ENCODE results near the gene LOXHD1.

LOXHD1 gene

GRCh38 chr18:46563317-46563716, 93.7 kb downstream of the LOXHD1 start:
- TF ChIP-seq, protein P1, sequence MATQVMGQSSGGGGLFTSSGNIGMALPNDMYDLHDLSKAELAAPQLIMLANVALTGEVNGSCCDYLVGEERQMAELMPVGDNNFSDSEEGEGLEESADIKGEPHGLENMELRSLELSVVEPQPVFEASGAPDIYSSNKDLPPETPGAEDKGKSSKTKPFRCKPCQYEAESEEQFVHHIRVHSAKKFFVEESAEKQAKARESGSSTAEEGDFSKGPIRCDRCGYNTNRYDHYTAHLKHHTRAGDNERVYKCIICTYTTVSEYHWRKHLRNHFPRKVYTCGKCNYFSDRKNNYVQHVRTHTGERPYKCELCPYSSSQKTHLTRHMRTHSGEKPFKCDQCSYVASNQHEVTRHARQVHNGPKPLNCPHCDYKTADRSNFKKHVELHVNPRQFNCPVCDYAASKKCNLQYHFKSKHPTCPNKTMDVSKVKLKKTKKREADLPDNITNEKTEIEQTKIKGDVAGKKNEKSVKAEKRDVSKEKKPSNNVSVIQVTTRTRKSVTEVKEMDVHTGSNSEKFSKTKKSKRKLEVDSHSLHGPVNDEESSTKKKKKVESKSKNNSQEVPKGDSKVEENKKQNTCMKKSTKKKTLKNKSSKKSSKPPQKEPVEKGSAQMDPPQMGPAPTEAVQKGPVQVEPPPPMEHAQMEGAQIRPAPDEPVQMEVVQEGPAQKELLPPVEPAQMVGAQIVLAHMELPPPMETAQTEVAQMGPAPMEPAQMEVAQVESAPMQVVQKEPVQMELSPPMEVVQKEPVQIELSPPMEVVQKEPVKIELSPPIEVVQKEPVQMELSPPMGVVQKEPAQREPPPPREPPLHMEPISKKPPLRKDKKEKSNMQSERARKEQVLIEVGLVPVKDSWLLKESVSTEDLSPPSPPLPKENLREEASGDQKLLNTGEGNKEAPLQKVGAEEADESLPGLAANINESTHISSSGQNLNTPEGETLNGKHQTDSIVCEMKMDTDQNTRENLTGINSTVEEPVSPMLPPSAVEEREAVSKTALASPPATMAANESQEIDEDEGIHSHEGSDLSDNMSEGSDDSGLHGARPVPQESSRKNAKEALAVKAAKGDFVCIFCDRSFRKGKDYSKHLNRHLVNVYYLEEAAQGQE (tag by site-specific recombination; IDR thresholded peaks at IDR 0.05): no peak
- TF ChIP-seq, protein P2, sequence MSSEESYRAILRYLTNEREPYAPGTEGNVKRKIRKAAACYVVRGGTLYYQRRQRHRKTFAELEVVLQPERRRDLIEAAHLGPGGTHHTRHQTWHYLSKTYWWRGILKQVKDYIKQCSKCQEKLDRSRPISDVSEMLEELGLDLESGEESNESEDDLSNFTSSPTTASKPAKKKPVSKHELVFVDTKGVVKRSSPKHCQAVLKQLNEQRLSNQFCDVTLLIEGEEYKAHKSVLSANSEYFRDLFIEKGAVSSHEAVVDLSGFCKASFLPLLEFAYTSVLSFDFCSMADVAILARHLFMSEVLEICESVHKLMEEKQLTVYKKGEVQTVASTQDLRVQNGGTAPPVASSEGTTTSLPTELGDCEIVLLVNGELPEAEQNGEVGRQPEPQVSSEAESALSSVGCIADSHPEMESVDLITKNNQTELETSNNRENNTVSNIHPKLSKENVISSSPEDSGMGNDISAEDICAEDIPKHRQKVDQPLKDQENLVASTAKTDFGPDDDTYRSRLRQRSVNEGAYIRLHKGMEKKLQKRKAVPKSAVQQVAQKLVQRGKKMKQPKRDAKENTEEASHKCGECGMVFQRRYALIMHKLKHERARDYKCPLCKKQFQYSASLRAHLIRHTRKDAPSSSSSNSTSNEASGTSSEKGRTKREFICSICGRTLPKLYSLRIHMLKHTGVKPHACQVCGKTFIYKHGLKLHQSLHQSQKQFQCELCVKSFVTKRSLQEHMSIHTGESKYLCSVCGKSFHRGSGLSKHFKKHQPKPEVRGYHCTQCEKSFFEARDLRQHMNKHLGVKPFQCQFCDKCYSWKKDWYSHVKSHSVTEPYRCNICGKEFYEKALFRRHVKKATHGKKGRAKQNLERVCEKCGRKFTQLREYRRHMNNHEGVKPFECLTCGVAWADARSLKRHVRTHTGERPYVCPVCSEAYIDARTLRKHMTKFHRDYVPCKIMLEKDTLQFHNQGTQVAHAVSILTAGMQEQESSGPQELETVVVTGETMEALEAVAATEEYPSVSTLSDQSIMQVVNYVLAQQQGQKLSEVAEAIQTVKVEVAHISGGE (tag by site-specific recombination; conservative IDR thresholded peaks at IDR 0.05; ENCODE audit: low read depth): no peak
- TF ChIP-seq HOXA7 (CRISPR knock-in tag; IDR thresholded peaks at IDR 0.05; ENCODE audit: borderline replicate concordance): no peak
- ChIA-PET CTCF (no interaction called here), POLR2A (interaction anchor here (0.5 kb wide), 1 partner anchor 23 kb away, joined by 3 read pairs; no protein-coding TSS in a partner anchor)
- Histone ChIP-seq H3K9me3 (ENCODE audit: control insufficient read depth, insufficient read depth, low read depth, low read length) (no peaks in the 10 kb centered on the region), H3K36me3 (ENCODE audit: control insufficient read depth in 2 of 2, insufficient read depth in 1 of 2, low read length in 2 of 2) (no peaks in the 10 kb centered on the region), H3K4me3 (ENCODE audit: low read depth, low read length) (no peak overlapping the region), H3K27ac (ENCODE audit: extremely low read depth, low read depth, low read length) (no peak overlapping the region), H3K4me1 (ENCODE audit: control insufficient read depth, insufficient read depth, low read length) (no peaks in the 10 kb centered on the region; the same call in 1 of the 2 replicates)

GRCh38 chr18:46562674-46563192, 94.3 kb downstream of the LOXHD1 start:
- ChIA-PET CTCF (no interaction called here), POLR2A (interaction anchor here (0.5 kb wide), 1 partner anchor 22 kb away, joined by 3 read pairs; no protein-coding TSS in a partner anchor)
- Histone ChIP-seq H3K36me3 (ENCODE audit: control insufficient read depth in 2 of 2, insufficient read depth in 1 of 2, low read length in 2 of 2) (no peaks in the 10 kb centered on the region), H3K9me3 (ENCODE audit: control insufficient read depth, insufficient read depth, low read depth, low read length) (no peaks in the 10 kb centered on the region), H3K27ac (ENCODE audit: extremely low read depth, low read depth, low read length) (no peak overlapping the region), H3K4me1 (ENCODE audit: control insufficient read depth, insufficient read depth, low read length) (no peaks in the 10 kb centered on the region; the same call in 1 of the 2 replicates), H3K4me3 (ENCODE audit: low read depth, low read length) (no peak overlapping the region)
- TF ChIP-seq GLIS1 (tag by site-specific recombination; IDR thresholded peaks at IDR 0.05): no peak
- no peak for TF ChIP-seq ZNF223 (tag by site-specific recombination; IDR thresholded peaks at IDR 0.05)
- TF ChIP-seq OSR2 (tag by site-specific recombination; IDR thresholded peaks at IDR 0.05): no peak
- TF ChIP-seq ZFHX2 (tag by site-specific recombination; conservative IDR thresholded peaks at IDR 0.05): no peak
- no peak for TF ChIP-seq ZNF311 (tag by site-specific recombination; IDR thresholded peaks at IDR 0.05; ENCODE audit: borderline replicate concordance)
- TF ChIP-seq ZBTB48 (tag by site-specific recombination; IDR thresholded peaks at IDR 0.05): no peak
- no peak for TF ChIP-seq ZNF248 (tag by site-specific recombination; IDR thresholded peaks at IDR 0.05)
- TF ChIP-seq ZNF664 (tag by site-specific recombination; IDR thresholded peaks at IDR 0.05): no peak
- no peak for TF ChIP-seq ZNF677 (tag by site-specific recombination; IDR thresholded peaks at IDR 0.05)
- TF ChIP-seq, protein P3, sequence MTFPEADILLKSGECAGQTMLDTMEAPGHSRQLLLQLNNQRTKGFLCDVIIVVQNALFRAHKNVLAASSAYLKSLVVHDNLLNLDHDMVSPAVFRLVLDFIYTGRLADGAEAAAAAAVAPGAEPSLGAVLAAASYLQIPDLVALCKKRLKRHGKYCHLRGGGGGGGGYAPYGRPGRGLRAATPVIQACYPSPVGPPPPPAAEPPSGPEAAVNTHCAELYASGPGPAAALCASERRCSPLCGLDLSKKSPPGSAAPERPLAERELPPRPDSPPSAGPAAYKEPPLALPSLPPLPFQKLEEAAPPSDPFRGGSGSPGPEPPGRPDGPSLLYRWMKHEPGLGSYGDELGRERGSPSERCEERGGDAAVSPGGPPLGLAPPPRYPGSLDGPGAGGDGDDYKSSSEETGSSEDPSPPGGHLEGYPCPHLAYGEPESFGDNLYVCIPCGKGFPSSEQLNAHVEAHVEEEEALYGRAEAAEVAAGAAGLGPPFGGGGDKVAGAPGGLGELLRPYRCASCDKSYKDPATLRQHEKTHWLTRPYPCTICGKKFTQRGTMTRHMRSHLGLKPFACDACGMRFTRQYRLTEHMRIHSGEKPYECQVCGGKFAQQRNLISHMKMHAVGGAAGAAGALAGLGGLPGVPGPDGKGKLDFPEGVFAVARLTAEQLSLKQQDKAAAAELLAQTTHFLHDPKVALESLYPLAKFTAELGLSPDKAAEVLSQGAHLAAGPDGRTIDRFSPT (tag by site-specific recombination; IDR thresholded peaks at IDR 0.05): no peak
- TF ChIP-seq, protein P4, sequence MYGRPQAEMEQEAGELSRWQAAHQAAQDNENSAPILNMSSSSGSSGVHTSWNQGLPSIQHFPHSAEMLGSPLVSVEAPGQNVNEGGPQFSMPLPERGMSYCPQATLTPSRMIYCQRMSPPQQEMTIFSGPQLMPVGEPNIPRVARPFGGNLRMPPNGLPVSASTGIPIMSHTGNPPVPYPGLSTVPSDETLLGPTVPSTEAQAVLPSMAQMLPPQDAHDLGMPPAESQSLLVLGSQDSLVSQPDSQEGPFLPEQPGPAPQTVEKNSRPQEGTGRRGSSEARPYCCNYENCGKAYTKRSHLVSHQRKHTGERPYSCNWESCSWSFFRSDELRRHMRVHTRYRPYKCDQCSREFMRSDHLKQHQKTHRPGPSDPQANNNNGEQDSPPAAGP (tag by site-specific recombination; IDR thresholded peaks at IDR 0.05): no peak
- TF ChIP-seq ZNF501 (tag by site-specific recombination; IDR thresholded peaks at IDR 0.05): no peak
- TF ChIP-seq ZBTB10 (tag by site-specific recombination; IDR thresholded peaks at IDR 0.05): no peak
- no peak for TF ChIP-seq ELK4 (IDR thresholded peaks at IDR 0.05; ENCODE audit: borderline replicate concordance, low read depth, low read length)
- no peak for TF ChIP-seq ZNF350 (tag by site-specific recombination; IDR thresholded peaks at IDR 0.05)
- TF ChIP-seq ZNF184 (tag by site-specific recombination; IDR thresholded peaks at IDR 0.05): no peak
- no peak for TF ChIP-seq ZNF121 (tag by site-specific recombination; IDR thresholded peaks at IDR 0.05)
- TF ChIP-seq SCRT2 (tag by site-specific recombination; IDR thresholded peaks at IDR 0.05): no peak

All from HEK293 (cell line).